Caco-2 (cell line): Measurements from ENCODE around the gene CMSS1. TPM values are rescaled to one million over a fixed set of nuclear protein-coding genes. Genes with fewer than 3 reads are reported as not detected.

Experiments used
- BruUV-seq: library from RNA; stranded (reverse); fragments of 400-500 nt; replicated peaks from 2 replicates; lab custom pipeline; 2021; lab: Mats Ljungman, UMichigan
- CTCF ChIA-PET: fragments of 300-600 bp; sonication (Branson Sonifier 250); formaldehyde crosslinking; loops from one replicate; lab custom pipeline; 2022; ENCODE audit warnings: antibody characterized with exemption; lab: Charles Lee
- POLR2A ChIA-PET: fragments of 300-600 bp; sonication (Branson Sonifier 250); formaldehyde crosslinking; loops from one replicate; lab custom pipeline; 2022; ENCODE audit warnings: antibody characterized with exemption; lab: Charles Lee
- DNase-seq, 2 experiments: peaks; one replicate each; pipeline versions ENCODE4 v3.0.0 to v3.0.0-alpha.2; 2020 to 2022
- H3K27me3 ChIP-seq: replicated peaks from 2 replicates; pipeline ENCODE4 v1.6.0; 2011; ENCODE audit warnings: low read length; ENCODE audit not compliant: control insufficient read depth, insufficient read depth
- H3K36me3 ChIP-seq: 2 replicates; pipeline ENCODE4 v1.5.1; 2011; ENCODE audit warnings: low read length; ENCODE audit not compliant: control insufficient read depth, insufficient read depth
- H3K4me1 ChIP-seq: fragments of 250-450 bp; sonication (Bioruptor Pico); 2 replicates; pipeline ENCODE4 v1.5.1; 2020; ENCODE audit warnings: mild to moderate bottlenecking
- H3K4me3 ChIP-seq: 2 replicates; pipeline ENCODE4 v1.5.1; 2011; ENCODE audit warnings: low read depth, mild to moderate bottlenecking, control low read depth, low read length
- H3K9me3 ChIP-seq: fragments of 250-450 bp; sonication (Bioruptor Pico); 2 replicates; pipeline ENCODE4 v1.5.1; 2020; ENCODE audit warnings: mild to moderate bottlenecking, moderate library complexity
- H3K27ac Mint-ChIP-seq: one replicate; pipeline ENCODE4 v1.8.0; 2022; ENCODE audit warnings: mixed read lengths; ENCODE audit not compliant: unreplicated experiment
- H3K27me3 Mint-ChIP-seq: one replicate; pipeline ENCODE4 v1.8.0; 2022; ENCODE audit warnings: mixed read lengths; ENCODE audit not compliant: insufficient read depth, unreplicated experiment
- H3K36me3 Mint-ChIP-seq: one replicate; pipeline ENCODE4 v1.8.0; 2022; ENCODE audit warnings: mild to moderate bottlenecking, mixed read lengths; ENCODE audit not compliant: insufficient read depth, unreplicated experiment
- H3K4me1 Mint-ChIP-seq: one replicate; pipeline ENCODE4 v1.8.0; 2022; ENCODE audit warnings: low read depth, mixed read lengths; ENCODE audit not compliant: unreplicated experiment
- H3K4me3 Mint-ChIP-seq: one replicate; pipeline ENCODE4 v1.8.0; 2022; ENCODE audit warnings: mild to moderate bottlenecking, moderate library complexity, mixed read lengths; ENCODE audit not compliant: unreplicated experiment
- H3K9me3 Mint-ChIP-seq: one replicate; pipeline ENCODE4 v1.8.0; 2022; ENCODE audit warnings: mixed read lengths; ENCODE audit not compliant: unreplicated experiment
- CTCF ChIP-seq, 2 experiments: fragments of 200-600 bp in 1 of 2; IDR thresholded peaks; 1 replicate in 1 of 2; 2 replicates in 1 of 2; pipeline versions ENCODE4 v1.5.1 to v1.8.0; 2011 to 2022; ENCODE audit warnings: antibody characterized with exemption in 1 of 2, control low read depth in 1 of 2, inconsistent platforms in 1 of 2, low read depth in 1 of 2, low read length in 1 of 2, mild to moderate bottlenecking in 1 of 2, moderate library complexity in 1 of 2; ENCODE audit not compliant: insufficient read depth in 1 of 2, severe bottlenecking in 1 of 2, unreplicated experiment in 1 of 2
- intact Hi-C: fragments of 100-400 bp; cut with micrococcal nuclease; formaldehyde crosslinking; loops from one replicate; pipeline ENCODE4 v1.10.0; 2022; ENCODE audit not compliant: unreplicated experiment
- total RNA-seq: library from RNA; stranded (reverse); gene quantifications from 2 replicates; pipeline ENCODE4 v1.2.3, GENCODE V29; 2022

The CMSS1 gene
- total RNA-seq, 1 experiment from 2014 or later = 54.4 TPM

GRCh38 chr3:99857278-99857677 is 39.6 kb downstream of the CMSS1 start:
- Mint-ChIP-seq H3K36me3 (peaks cover 52% of the 10 kb centered on the region), H3K27ac (no peak overlapping the region), H3K27me3 (no peaks in the 10 kb centered on the region), H3K9me3 (no peaks in the 10 kb centered on the region), H3K4me3 (no peak overlapping the region), H3K4me1 (peaks cover 8% of the 10 kb centered on the region)
- DNase-seq = no peak
- Histone ChIP-seq H3K4me3 (no peak overlapping the region), H3K4me1 (peaks cover 5% of the 10 kb centered on the region; the same call in 1 of the 2 replicates), H3K27me3 (no peaks in the 10 kb centered on the region), H3K36me3 (peaks cover 1% of the 10 kb centered on the region), H3K9me3 (no peaks in the 10 kb centered on the region)
- CTCF ChIA-PET = no interaction called here
- POLR2A ChIA-PET = no interaction called here
- BruUV-seq = no TSS peak
- no peak for TF ChIP-seq CTCF (IDR thresholded peaks at IDR 0.05; ENCODE audit: insufficient read depth in 1 of 2, low read depth in 1 of 2, low read length in 1 of 2, severe bottlenecking in 1 of 2, unreplicated experiment in 1 of 2)
- intact Hi-C loops = no loop called here

GRCh38 chr3:99858469-99858868 is 40.8 kb downstream of the CMSS1 start:
- no peaks in the 10 kb centered on the region for H3K9me3 ChIP-seq
- peaks cover 2% of the 10 kb centered on the region for H3K9me3 Mint-ChIP-seq
- H3K27ac Mint-ChIP-seq = no peak overlapping the region
- H3K36me3 Mint-ChIP-seq = peaks cover 52% of the 10 kb centered on the region
- intact Hi-C loops = no loop called here
- H3K4me1 Mint-ChIP-seq = peaks cover 8% of the 10 kb centered on the region
- ChIA-PET POLR2A (no interaction called here), CTCF (no interaction called here)
- no peak for DNase-seq
- H3K4me3 Mint-ChIP-seq = no peak overlapping the region
- H3K27me3 Mint-ChIP-seq = no peaks in the 10 kb centered on the region
- H3K4me3 ChIP-seq = no peak overlapping the region
- peaks cover 1% of the 10 kb centered on the region for H3K36me3 ChIP-seq
- H3K27me3 ChIP-seq = no peaks in the 10 kb centered on the region
- no TSS peak for BruUV-seq
- H3K4me1 ChIP-seq = peaks cover 5% of the 10 kb centered on the region; the same call in 1 of the 2 replicates
- TF ChIP-seq CTCF (IDR thresholded peaks at IDR 0.05; ENCODE audit: insufficient read depth in 1 of 2, low read depth in 1 of 2, low read length in 1 of 2, severe bottlenecking in 1 of 2, unreplicated experiment in 1 of 2) = no peak

GRCh38 chr3:99859825-99860224 is 42.2 kb downstream of the CMSS1 start:
- no peaks in the 10 kb centered on the region for H3K27me3 ChIP-seq
- peaks cover 1% of the 10 kb centered on the region for H3K36me3 ChIP-seq
- CTCF ChIA-PET = no interaction called here
- no peaks in the 10 kb centered on the region for H3K9me3 ChIP-seq
- TF ChIP-seq CTCF (IDR thresholded peaks at IDR 0.05; ENCODE audit: insufficient read depth in 1 of 2, low read depth in 1 of 2, low read length in 1 of 2, severe bottlenecking in 1 of 2, unreplicated experiment in 1 of 2) = no peak
- H3K9me3 Mint-ChIP-seq = peaks cover 9% of the 10 kb centered on the region
- no peaks in the 10 kb centered on the region for H3K27me3 Mint-ChIP-seq
- no peak overlapping the region for H3K4me3 Mint-ChIP-seq
- H3K4me3 ChIP-seq = no peak overlapping the region
- no peak for DNase-seq
- POLR2A ChIA-PET = no interaction called here
- H3K36me3 Mint-ChIP-seq = peaks cover 58% of the 10 kb centered on the region
- intact Hi-C loops = no loop called here
- no TSS peak for BruUV-seq
- no peak overlapping the region for H3K27ac Mint-ChIP-seq
- peaks cover 13% of the 10 kb centered on the region for H3K4me1 Mint-ChIP-seq
- H3K4me1 ChIP-seq = peaks cover 5% of the 10 kb centered on the region; the same call in 1 of the 2 replicates
